ENCODE results near the gene RETN. TPM values are rescaled to one million over a fixed set of nuclear protein-coding genes. Genes with fewer than 3 reads are reported as not detected.

RETN gene
- total and polyA plus RNA-seq, 2 of the 8 experiments (the other 6 are each of a cell fraction or from before 2014, with no cell fraction given), result not detected

- peaks cover 4% of the 10 kb centered on the region for H3K79me1 ChIP-seq (ENCODE audit: low read depth, low read length)
- no peak overlapping the region for H2BK5ac ChIP-seq (ENCODE audit: low read depth, low read length)
- FAIRE-seq (no peak), DNase-seq (ENCODE audit: low read depth in 1 of 2, low spot score in 2 of 2) (no peak)
- 78% methylated on average over 12 of the region's 12 CpGs; no CpG with 5 or more reads in 1 of the 2 experiments for WGBS, 2 experiments (ENCODE audit: extremely low coverage in 1 of 2, insufficient coverage in 1 of 2, insufficient read length in 1 of 2, insufficient replicate concordance in 2 of 2, low coverage in 1 of 2, low lambda C conversion rate in 2 of 2, missing lambda C conversion rate in 1 of 2)
- H4K91ac ChIP-seq (replicated peaks; ENCODE audit: insufficient read length, low read length), result peak overlapping the region; percentile 30
- H3K36me3 ChIP-seq (ENCODE audit: control insufficient read depth in 2 of 4, insufficient read depth in 4 of 4, low read length in 3 of 4), result peaks cover 0 to 7% (median 3%) of the 10 kb centered on the region in 4 experiments; a peak in 3 of 8 replicates
- POLR2A ChIA-PET (ENCODE audit: partially characterized antibody), result interaction anchor here (0.7 to 1.8 kb wide), 2 partner anchors 9 to 23 kb away, joined by 3 to 6 read pairs; partner anchors contain the start of gene RETN
- no peak overlapping the region for H2AFZ ChIP-seq (ENCODE audit: low read length)
- TF ChIP-seq CHD2 (IDR thresholded peaks at IDR 0.05; ENCODE audit: low read length) (no peak), CEBPB (IDR thresholded peaks at IDR 0.05; ENCODE audit: low read depth, low read length) (no peak)
- H3K23me2 ChIP-seq (ENCODE audit: low read depth, low read length), result peaks cover 4% of the 10 kb centered on the region; the same call in 1 of the 2 replicates
- H4K8ac ChIP-seq (ENCODE audit: extremely low read depth, insufficient read depth, low read length), result no peak overlapping the region; the same call in 1 of the 2 replicates
- H3K27me3 ChIP-seq (replicated peaks in 1 of 4; ENCODE audit: control insufficient read depth in 3 of 4, extremely low read depth in 1 of 4, insufficient read depth in 3 of 4, low read length in 3 of 4), result peaks cover 0 to 8% (median 3%) of the 10 kb centered on the region in 4 experiments; a peak in 3 of 7 replicates
- H4K5ac ChIP-seq (ENCODE audit: insufficient read length, low read depth, low read length), result no peak overlapping the region
- peaks cover 0 to 6% (median 4%) of the 10 kb centered on the region in 4 experiments; a peak in 5 of 7 replicates for H3K4me1 ChIP-seq (replicated peaks in 1 of 4; ENCODE audit: control insufficient read depth in 3 of 4, insufficient read depth in 4 of 4, low read length in 3 of 4)
- no peak overlapping the region for H3K4me3 ChIP-seq (ENCODE audit: extremely low read depth in 1 of 4, insufficient read depth in 2 of 4, low read depth in 3 of 4, low read length in 4 of 4)
- H3K4ac ChIP-seq (replicated peaks; ENCODE audit: insufficient read length, low read depth, low read length), result no peak overlapping the region
- H3K79me2 ChIP-seq (ENCODE audit: control insufficient read depth in 1 of 2, insufficient read depth in 2 of 2, low read length in 2 of 2), result peaks cover 0 to 4% of the 10 kb centered on the region in 2 experiments; a peak in 1 of 4 replicates
- H2BK15ac ChIP-seq (ENCODE audit: low read length), result no peak overlapping the region
- H3K56ac ChIP-seq (replicated peaks; ENCODE audit: insufficient read length, low read depth, low read length), result no peak overlapping the region
- H3K9ac ChIP-seq (replicated peaks in 1 of 4; ENCODE audit: extremely low read depth in 1 of 4, low read depth in 3 of 4, low read length in 3 of 4), result no peak overlapping the region
- no peaks in the 10 kb centered on the region for H3K9me3 ChIP-seq (ENCODE audit: insufficient read depth in 2 of 2, low read depth in 1 of 2, low read length in 1 of 2)
- CTCF ChIA-PET (ENCODE audit: partially characterized antibody), result interaction anchor here (0.9 to 1.9 kb wide), 7 partner anchors 20 to 198 kb away, joined by 3 to 9 read pairs (median 3); no protein-coding TSS in a partner anchor
- H3K14ac ChIP-seq (ENCODE audit: insufficient read length), result no peak overlapping the region
- H3K18ac ChIP-seq (ENCODE audit: extremely low read depth, low read length), result no peak overlapping the region
- H2BK12ac ChIP-seq (ENCODE audit: low read depth, low read length), result 0 out of 2 replicates have a peak overlapping the region, but pooled peaks have one; percentile 39
- H4K20me1 ChIP-seq (replicated peaks in 1 of 2; ENCODE audit: control insufficient read depth in 1 of 2, insufficient read depth in 2 of 2, low read length in 2 of 2), result peaks cover 0 to 5% of the 10 kb centered on the region in 2 experiments
- 0 out of 2 replicates have a peak overlapping the region, but pooled peaks have one; percentile 71 for H2AK5ac ChIP-seq (ENCODE audit: low read depth, low read length)
- H3K4me2 ChIP-seq (ENCODE audit: insufficient read depth in 1 of 2, low read depth in 2 of 2, low read length in 2 of 2), result no peak overlapping the region
- no peak overlapping the region for H3K23ac ChIP-seq (ENCODE audit: insufficient read length)
- no peak overlapping the region for H2BK20ac ChIP-seq (ENCODE audit: low read length)
- H3K27ac ChIP-seq (ENCODE audit: low read depth, low read length), result no peak overlapping the region
- no peak overlapping the region for H2BK120ac ChIP-seq (replicated peaks; ENCODE audit: low read depth, low read length)
Measured at GRCh38 chr19:7677669-7678311, 8.9 kb downstream of the RETN start.

Data from H1 (cell line).